Endothelial cell of umbilical vein (primary cell): ENCODE data around the gene STRN3. TPM values are rescaled to one million over a fixed set of nuclear protein-coding genes. Genes with fewer than 3 reads are reported as not detected.

Experiments
- BruUV-seq: library from RNA; stranded (reverse); fragments of 400-500 nt; replicated peaks from 2 replicates; lab custom pipeline; 2021; lab: Mats Ljungman, UMichigan
- CTCF ChIA-PET: fragments of 300-600, 350-600 bp; sonication (Branson Sonifier 250); formaldehyde crosslinking; loops from one replicate; lab custom pipeline; 2021; ENCODE audit warnings: antibody characterized with exemption, inconsistent platforms; lab: Charles Lee
- POLR2A ChIA-PET: fragments of 300-600, 350-600 bp; sonication (Branson Sonifier 250); formaldehyde crosslinking; loops from one replicate; lab custom pipeline; 2021; ENCODE audit warnings: antibody characterized with exemption, inconsistent platforms; lab: Charles Lee
- DNase-seq: peaks from one replicate; pipeline ENCODE4 v3.0.0-alpha.2; 2011; ENCODE audit warnings: low read depth, low spot score
- FAIRE-seq: peaks from 2 replicates; lab custom pipeline; 2011; peaks lifted over from hg19 to GRCh38; lab: Jason Lieb, UNC
- H2AFZ ChIP-seq: 2 replicates; pipeline ENCODE4 v1.6.0; 2012; ENCODE audit warnings: low read depth, low read length, control low read depth, inconsistent platforms
- H3K27ac ChIP-seq: 2 replicates; pipeline ENCODE4 v1.5.1; 2011; ENCODE audit warnings: low read depth, mild to moderate bottlenecking, control low read depth, low read length, moderate library complexity; ENCODE audit not compliant: insufficient read depth
- H3K27me3 ChIP-seq, 2 experiments: 2 replicates each; pipeline versions ENCODE4 v1.6.0 to v1.6.1; 2011; ENCODE audit warnings: low read length in 2 of 2, mixed read lengths in 1 of 2; ENCODE audit not compliant: control insufficient read depth in 2 of 2, insufficient read depth in 2 of 2
- H3K36me3 ChIP-seq, 2 experiments: 2 replicates in 1 of 2; 3 replicates in 1 of 2; pipeline ENCODE4 v1.5.1; 2011; ENCODE audit warnings: low read length in 2 of 2, mild to moderate bottlenecking in 1 of 2, moderate library complexity in 1 of 2; ENCODE audit not compliant: control insufficient read depth in 2 of 2, insufficient read depth in 2 of 2; ENCODE audit errors: extremely low read depth in 1 of 2
- H3K4me1 ChIP-seq: 3 replicates; pipeline ENCODE4 v1.5.1; 2011; ENCODE audit warnings: mild to moderate bottlenecking, low read length; ENCODE audit not compliant: control insufficient read depth, insufficient read depth; ENCODE audit errors: extremely low read depth
- H3K4me2 ChIP-seq: 2 replicates; pipeline ENCODE4 v1.6.1; 2011; ENCODE audit warnings: low read length, control low read depth, mixed read lengths; ENCODE audit not compliant: insufficient read depth
- H3K4me3 ChIP-seq, 3 experiments: fragments of 200-600 bp in 1 of 3; sonication (generic), shearing (Covaris generic) in 1 of 3; replicated peaks in 1 of 3; 2 replicates each; pipeline ENCODE4 v1.5.1; 2011 to 2016; ENCODE audit warnings: control low read depth in 3 of 3, low read length in 3 of 3, mild to moderate bottlenecking in 2 of 3, inconsistent platforms in 1 of 3, low read depth in 1 of 3, moderate library complexity in 1 of 3; ENCODE audit not compliant: insufficient read depth in 1 of 3
- H3K79me2 ChIP-seq: 2 replicates; pipeline ENCODE4 v1.6.0; 2012; ENCODE audit warnings: low read length, inconsistent platforms; ENCODE audit not compliant: control insufficient read depth, insufficient read depth
- H3K9ac ChIP-seq: replicated peaks from 2 replicates; pipeline ENCODE3; 2011; ENCODE audit warnings: low read length, control low read depth; ENCODE audit not compliant: insufficient read depth; ENCODE audit errors: extremely low read depth
- H3K9me1 ChIP-seq: replicated peaks from 3 replicates; pipeline ENCODE4 v1.6.0; 2011; ENCODE audit warnings: mild to moderate bottlenecking, low read length; ENCODE audit not compliant: control insufficient read depth, insufficient read depth; ENCODE audit errors: extremely low read depth
- H3K9me3 ChIP-seq: replicated peaks from 2 replicates; pipeline ENCODE4 v1.5.1; 2012; ENCODE audit warnings: low read length, inconsistent platforms; ENCODE audit not compliant: control insufficient read depth, insufficient read depth
- H4K20me1 ChIP-seq: replicated peaks from 2 replicates; pipeline ENCODE3; 2011; ENCODE audit warnings: mild to moderate bottlenecking, low read length; ENCODE audit not compliant: control insufficient read depth, insufficient read depth; ENCODE audit errors: extremely low read depth
- EZH2 ChIP-seq: IDR thresholded peaks from 2 replicates; pipeline ENCODE4 v1.6.1; 2012; ENCODE audit warnings: borderline replicate concordance, low read depth, mild to moderate bottlenecking, moderate library complexity, low read length, inconsistent platforms; ENCODE audit not compliant: severe bottlenecking
- GATA2 ChIP-seq: IDR thresholded peaks from 2 replicates; pipeline ENCODE4 v1.7.0; 2011; ENCODE audit warnings: low read depth, mild to moderate bottlenecking, moderate library complexity, mixed read lengths, low read length; ENCODE audit not compliant: insufficient read length, insufficient read depth
- POLR2A ChIP-seq: IDR thresholded peaks from 2 replicates; pipeline ENCODE4 v1.6.1; 2012; ENCODE audit warnings: low read depth, mild to moderate bottlenecking, control low read depth, low read length
- dilution Hi-C: fragments of 300-500 bp; cut with MboI; formaldehyde crosslinking; loops from one replicate; pipeline ENCODE4 v1.15.0; 2019; ENCODE audit warnings: low sequenced_read_pairs; ENCODE audit not compliant: extremely low pct_ligation_motif_present
- intact Hi-C: fragments of 100-400 bp; cut with micrococcal nuclease; formaldehyde crosslinking; loops from one replicate; pipeline ENCODE4 v1.10.0; 2022
- polyA plus RNA-seq, 4 experiments: library from polyadenylated mRNA; depleted of rRNA in 3 of 4; stranded (reverse) in 3 of 4; unstranded in 1 of 4; fragments of >200 nt; gene quantifications; 2 replicates each; pipeline versions ENCODE4 v1.2.1 to v1.2.3, GENCODE V29; 2011 to 2012; ENCODE audit warnings: missing spikeins in 1 of 4
- total RNA-seq: library from RNA; stranded (reverse); gene quantifications from 2 replicates; pipeline ENCODE4 v1.2.3, GENCODE V29; 2021
- TF ChIP-seq, protein P1 (sequence below): IDR thresholded peaks from 2 replicates; pipeline ENCODE4 v1.6.1; 2011; ENCODE audit not compliant: insufficient read depth, insufficient read length
- TF ChIP-seq, protein P2 (sequence below), 2 donors: IDR thresholded peaks; 1 replicate in 1 of 2; 2 replicates in 1 of 2; pipeline ENCODE4 v1.5.1; 2011; ENCODE audit warnings: low read length in 2 of 2, mild to moderate bottlenecking in 2 of 2, moderate library complexity in 2 of 2, control low read depth in 1 of 2, inconsistent platforms in 1 of 2, low read depth in 1 of 2; ENCODE audit not compliant: insufficient read depth in 1 of 2; ENCODE audit errors: extremely low read depth in 1 of 2

The STRN3 gene
- total and polyA plus RNA-seq, 2 donors (not counting 3 experiments of a cell fraction or from before 2014, with no cell fraction given): 8.4 to 35.1 TPM

DNA sequence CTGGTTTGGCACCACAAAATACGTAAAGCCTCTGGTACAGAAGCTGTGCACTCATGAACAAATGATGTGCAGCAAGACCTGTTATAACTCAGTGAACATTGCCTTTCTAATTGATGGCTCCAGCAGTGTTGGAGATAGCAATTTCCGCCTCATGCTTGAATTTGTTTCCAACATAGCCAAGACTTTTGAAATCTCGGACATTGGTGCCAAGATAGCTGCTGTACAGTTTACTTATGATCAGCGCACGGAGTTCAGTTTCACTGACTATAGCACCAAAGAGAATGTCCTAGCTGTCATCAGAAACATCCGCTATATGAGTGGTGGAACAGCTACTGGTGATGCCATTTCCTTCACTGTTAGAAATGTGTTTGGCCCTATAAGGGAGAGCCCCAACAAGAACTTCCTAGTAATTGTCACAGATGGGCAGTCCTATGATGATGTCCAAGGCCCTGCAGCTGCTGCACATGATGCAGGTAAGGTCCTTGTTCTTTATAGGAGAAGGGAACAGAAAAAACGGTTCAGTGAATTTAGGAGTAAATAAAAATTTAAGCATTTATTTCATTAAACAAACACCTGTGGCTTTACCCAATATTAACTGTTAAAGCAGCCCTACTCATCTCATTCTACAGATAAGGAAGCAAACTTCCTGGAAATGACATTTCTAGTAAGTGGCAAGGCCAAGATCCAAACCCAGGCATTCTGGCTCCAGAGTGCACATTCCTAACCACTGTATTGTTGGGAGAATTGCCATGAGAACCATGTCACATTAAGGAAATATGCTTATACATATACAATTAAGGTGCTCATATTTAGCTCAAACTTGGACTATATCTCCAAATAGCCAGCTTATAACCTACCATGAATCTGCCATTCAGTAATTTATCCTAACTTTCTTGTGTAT lies 140.1 kb downstream of the STRN3 start:
- CTCF ChIA-PET: no interaction called here
- TF ChIP-seq, protein P1, sequence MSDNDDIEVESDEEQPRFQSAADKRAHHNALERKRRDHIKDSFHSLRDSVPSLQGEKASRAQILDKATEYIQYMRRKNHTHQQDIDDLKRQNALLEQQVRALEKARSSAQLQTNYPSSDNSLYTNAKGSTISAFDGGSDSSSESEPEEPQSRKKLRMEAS: no peak
- no peak for TF ChIP-seq EZH2
- no peak for TF ChIP-seq POLR2A
- TF ChIP-seq, protein P2, sequence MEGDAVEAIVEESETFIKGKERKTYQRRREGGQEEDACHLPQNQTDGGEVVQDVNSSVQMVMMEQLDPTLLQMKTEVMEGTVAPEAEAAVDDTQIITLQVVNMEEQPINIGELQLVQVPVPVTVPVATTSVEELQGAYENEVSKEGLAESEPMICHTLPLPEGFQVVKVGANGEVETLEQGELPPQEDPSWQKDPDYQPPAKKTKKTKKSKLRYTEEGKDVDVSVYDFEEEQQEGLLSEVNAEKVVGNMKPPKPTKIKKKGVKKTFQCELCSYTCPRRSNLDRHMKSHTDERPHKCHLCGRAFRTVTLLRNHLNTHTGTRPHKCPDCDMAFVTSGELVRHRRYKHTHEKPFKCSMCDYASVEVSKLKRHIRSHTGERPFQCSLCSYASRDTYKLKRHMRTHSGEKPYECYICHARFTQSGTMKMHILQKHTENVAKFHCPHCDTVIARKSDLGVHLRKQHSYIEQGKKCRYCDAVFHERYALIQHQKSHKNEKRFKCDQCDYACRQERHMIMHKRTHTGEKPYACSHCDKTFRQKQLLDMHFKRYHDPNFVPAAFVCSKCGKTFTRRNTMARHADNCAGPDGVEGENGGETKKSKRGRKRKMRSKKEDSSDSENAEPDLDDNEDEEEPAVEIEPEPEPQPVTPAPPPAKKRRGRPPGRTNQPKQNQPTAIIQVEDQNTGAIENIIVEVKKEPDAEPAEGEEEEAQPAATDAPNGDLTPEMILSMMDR (IDR thresholded peaks at IDR 0.05; ENCODE audit: extremely low read depth in 1 of 2, insufficient read depth in 1 of 2, low read depth in 1 of 2, low read length in 2 of 2): no peak
- TF ChIP-seq GATA2: no peak
- intact Hi-C loops (no loop called here), dilution Hi-C loops (no loop called here)
- no peak overlapping the region for H3K4me3 ChIP-seq
- no peak overlapping the region for H2AFZ ChIP-seq
- H3K79me2 ChIP-seq: no peaks in the 10 kb centered on the region
- no peaks in the 10 kb centered on the region for H3K4me1 ChIP-seq
- FAIRE-seq (no peak), DNase-seq (no peak)
- no TSS peak for BruUV-seq
- H3K36me3 ChIP-seq: no peaks in the 10 kb centered on the region
- H4K20me1 ChIP-seq: no peaks in the 10 kb centered on the region
- H3K9me3 ChIP-seq: no peaks in the 10 kb centered on the region
- H3K4me2 ChIP-seq: no peak overlapping the region
- POLR2A ChIA-PET: no interaction called here
- H3K27me3 ChIP-seq: no peaks in the 10 kb centered on the region
- no peaks in the 10 kb centered on the region for H3K9me1 ChIP-seq
- H3K9ac ChIP-seq: no peak overlapping the region
- no peak overlapping the region for H3K27ac ChIP-seq
